Heart left ventricle (tissue), 16 donors: ENCODE data around the gene ZACN. TPM values are rescaled to one million over a fixed set of nuclear protein-coding genes. Genes with fewer than 3 reads are reported as not detected.

Experiments
- ATAC-seq, 4 donors: fragments of 200-7000 bp; cut with Tn5 transposase; one replicate each; pipeline ENCODE4 v1.9.1; 2020 to 2022; ENCODE audit warnings: moderate library complexity in 4 of 4, mild to moderate bottlenecking in 3 of 4, moderate number of reproducible peaks in 1 of 4
- DNase-seq, 5 donors: peaks; one replicate each; pipeline ENCODE4 v3.0.0-alpha.2; 2020
- H3K27ac ChIP-seq, 12 donors: fragments of 200-600 bp; sonication (generic) in 4 of 12; one replicate each; pipeline versions ENCODE4 v1.5.0 to v1.8.0; 2016 to 2022; ENCODE audit warnings: mild to moderate bottlenecking in 2 of 12
- H3K27me3 ChIP-seq, 9 donors: fragments of 200-600 bp; sonication (generic) in 2 of 9; one replicate each; pipeline versions ENCODE4 v1.5.1 to v1.8.0; 2016 to 2022; ENCODE audit warnings: mild to moderate bottlenecking in 3 of 9
- H3K36me3 ChIP-seq, 9 donors: fragments of 200-600 bp; sonication (generic) in 2 of 9; one replicate each; pipeline versions ENCODE4 v1.5.0 to v1.8.0; 2018 to 2022; ENCODE audit warnings: mild to moderate bottlenecking in 2 of 9
- H3K4me1 ChIP-seq, 12 donors: fragments of 200-600 bp; sonication (generic) in 4 of 12; one replicate each; pipeline versions ENCODE4 v1.5.0 to v1.8.0; 2016 to 2022; ENCODE audit warnings: mild to moderate bottlenecking in 3 of 12
- H3K4me3 ChIP-seq, 12 donors: fragments of 200-600 bp; sonication (generic) in 4 of 12; one replicate each; pipeline versions ENCODE4 v1.5.0 to v1.8.0; 2017 to 2022; ENCODE audit warnings: mild to moderate bottlenecking in 9 of 12, moderate library complexity in 4 of 12
- H3K9me3 ChIP-seq, 12 donors: fragments of 200-600 bp; sonication (generic) in 4 of 12; one replicate each; pipeline versions ENCODE4 v1.5.0 to v1.8.0; 2016 to 2022; ENCODE audit warnings: mild to moderate bottlenecking in 1 of 12
- POLR2A ChIP-seq, 2 donors: fragments of 450-650 bp; IDR thresholded peaks; one replicate each; pipeline ENCODE4 v1.6.1; 2017; ENCODE audit warnings: antibody characterized with exemption in 2 of 2, mild to moderate bottlenecking in 2 of 2, moderate library complexity in 2 of 2
- WGBS, 4 donors: extraction: QIAGEN DNeasy Blood & Tissue Kit in 2 of 4; methylation state at CpG; one replicate each; pipeline versions ENCODE4 v1.1.5 to v1.1.7; 2013 to 2018; 5-methylcytosine and 5-hydroxymethylcytosine counted together
- intact Hi-C, 10 donors: fragments of 100-400 bp; cut with DNase I; formaldehyde crosslinking; loops; one replicate each; pipeline versions ENCODE4 v1.11.1 to v1.14.2; 2022
- polyA plus RNA-seq, 2 donors: library from polyadenylated mRNA; stranded (reverse); fragments of 200-250 nt; gene quantifications; one replicate each; pipeline ENCODE4 v1.2.3, GENCODE V29; 2013
- total RNA-seq, 9 donors: library from RNA; depleted of rRNA in 2 of 9; stranded (reverse); fragments of >200 nt in 2 of 9; fragmentation: NEBNext Ultra II Directional in 3 of 9; extraction: Animal tissue kit (Norgen Biotek cat#: 25700) in 3 of 9; gene quantifications; one replicate each; pipeline versions ENCODE4 v1.1.0 to v1.2.4, GENCODE V29; 2016 to 2023
- TF ChIP-seq, protein P1 (sequence below), 12 donors: fragments of 200-600 bp; sonication (generic) in 4 of 12; IDR thresholded peaks; one replicate each; pipeline versions ENCODE4 v1.5.0 to v1.8.0; 2018 to 2022; ENCODE audit warnings: antibody characterized with exemption in 12 of 12, mild to moderate bottlenecking in 5 of 12
- donor health status: ischemic (EF 13 %, LVEDD 7.1; RV severe dilation, severe dysfunction).
- donor health status: healthy with polysubstance abuse.
- donor health status: DM: no; HTN: yes; CAD: no.
- donor health status: DM: no; HTN: no; CAD: no.
- donor health status: ischemic (EF 25% LVEDD 6.9; RV normal size, moderate dysfunction).
- donor health status: ischemic (EF 25% LVEDD 5.7; RV mildly dilated, moderate dysfunction).
- donor health status: healthy.
- donor health status: DM: yes; HTN: yes; CAD: no.
- donor health status: ischemic (EF 35%, LVEDD 5.7; RV mildly dilated, moderate dysfunction).
- donor health status: nonischemic (EF 11% LVEDD 7.7; RV severe dilation, severe dysfunction).
- donor health status: DM: yes; HTN: yes; CAD: no.
- donor health status: PGD.
- donor health status: ischemic (EF 29% LVEDD 5.4; RV normal size, mild dysfunction).
- donor health status: nonischemic (EF 23%, LVEDD 6.1; RV moderate dilation, normal function).

ZACN gene
- total and polyA plus RNA-seq, 11 donors: 0.13 to 1.5 (median 0.51) TPM; not detected in 8

DNA sequence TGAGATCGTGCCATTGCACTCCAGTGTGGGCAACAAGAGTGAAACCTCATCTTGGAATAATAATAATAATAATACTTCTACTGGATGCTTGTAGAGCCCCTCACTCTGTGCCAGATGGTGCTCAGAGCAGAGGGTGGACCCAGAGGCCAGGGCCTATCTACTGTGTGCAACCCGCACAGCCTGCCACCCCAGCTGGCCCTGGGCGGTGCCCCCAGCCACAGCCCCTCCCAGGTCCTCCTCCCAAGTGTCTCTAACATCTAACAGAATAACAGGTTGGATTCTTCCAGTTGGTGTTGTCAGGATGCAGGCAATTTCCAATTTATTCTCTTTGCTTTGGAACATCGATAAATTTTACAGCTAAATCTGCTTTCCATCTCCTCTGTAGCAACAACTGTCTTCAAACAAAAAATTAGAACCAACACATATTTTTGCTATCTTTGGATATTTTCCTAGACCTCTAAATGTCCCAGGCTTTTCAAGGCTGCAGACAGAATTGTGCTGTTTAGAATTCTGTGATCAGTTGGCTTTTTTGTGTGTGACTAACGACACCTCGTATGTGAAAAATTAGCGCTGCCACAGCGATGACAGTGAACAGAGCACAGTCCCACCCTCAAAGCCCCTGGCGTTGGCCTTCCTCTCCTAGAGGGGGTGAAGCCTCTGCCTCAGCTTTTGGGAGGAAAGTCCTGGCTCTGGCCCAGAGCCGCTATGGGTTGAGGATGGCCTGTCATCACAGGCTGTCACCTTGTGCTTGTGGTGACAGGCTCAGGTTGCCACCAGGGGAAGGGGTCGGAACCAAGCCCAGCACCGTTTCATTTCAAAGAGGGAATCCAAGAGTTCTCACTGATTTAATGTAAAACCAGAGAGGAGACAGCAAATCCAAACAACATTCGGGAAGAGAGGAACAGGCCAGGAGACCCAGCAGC, 44.3 kb upstream of the ZACN start:
- no peak for DNase-seq
- peaks cover 0 to 25% (median 17%) of the 10 kb centered on the region in 9 donors for H3K36me3 ChIP-seq
- H3K4me1 ChIP-seq: peaks cover 0 to 10% (median under 1%) of the 10 kb centered on the region in 12 donors
- H3K9me3 ChIP-seq: no peaks in the 10 kb centered on the region
- intact Hi-C loops: no loop called here
- WGBS, 4 donors: 82 to 86% (median 85%) methylated on average over 13 of the region's 13 CpGs
- no peak for TF ChIP-seq POLR2A (IDR thresholded peaks at IDR 0.05)
- TF ChIP-seq, protein P1, sequence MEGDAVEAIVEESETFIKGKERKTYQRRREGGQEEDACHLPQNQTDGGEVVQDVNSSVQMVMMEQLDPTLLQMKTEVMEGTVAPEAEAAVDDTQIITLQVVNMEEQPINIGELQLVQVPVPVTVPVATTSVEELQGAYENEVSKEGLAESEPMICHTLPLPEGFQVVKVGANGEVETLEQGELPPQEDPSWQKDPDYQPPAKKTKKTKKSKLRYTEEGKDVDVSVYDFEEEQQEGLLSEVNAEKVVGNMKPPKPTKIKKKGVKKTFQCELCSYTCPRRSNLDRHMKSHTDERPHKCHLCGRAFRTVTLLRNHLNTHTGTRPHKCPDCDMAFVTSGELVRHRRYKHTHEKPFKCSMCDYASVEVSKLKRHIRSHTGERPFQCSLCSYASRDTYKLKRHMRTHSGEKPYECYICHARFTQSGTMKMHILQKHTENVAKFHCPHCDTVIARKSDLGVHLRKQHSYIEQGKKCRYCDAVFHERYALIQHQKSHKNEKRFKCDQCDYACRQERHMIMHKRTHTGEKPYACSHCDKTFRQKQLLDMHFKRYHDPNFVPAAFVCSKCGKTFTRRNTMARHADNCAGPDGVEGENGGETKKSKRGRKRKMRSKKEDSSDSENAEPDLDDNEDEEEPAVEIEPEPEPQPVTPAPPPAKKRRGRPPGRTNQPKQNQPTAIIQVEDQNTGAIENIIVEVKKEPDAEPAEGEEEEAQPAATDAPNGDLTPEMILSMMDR (IDR thresholded peaks at IDR 0.05): no peak
- H3K27ac ChIP-seq: peak overlapping the region in 1 of 12 donors; percentile 84
- no peaks in the 10 kb centered on the region for H3K27me3 ChIP-seq
- no peak for ATAC-seq
- no peak overlapping the region for H3K4me3 ChIP-seq

GRCh38 chr17:76036497-76037261, 42.3 kb upstream of the ZACN start:
- intact Hi-C loops: no loop called here
- WGBS, 4 donors: 51 to 65% (median 58%) methylated on average over 21 to 22 of the region's 22 CpGs
- Histone ChIP-seq H3K36me3 (peaks cover 4 to 45% (median 37%) of the 10 kb centered on the region in 9 donors), H3K27ac (peak overlapping the region in 1 of 12 donors; percentile 84), H3K9me3 (no peaks in the 10 kb centered on the region), H3K27me3 (no peaks in the 10 kb centered on the region), H3K4me1 (peaks cover 0 to 7% (median 0%) of the 10 kb centered on the region in 12 donors), H3K4me3 (no peak overlapping the region)
- DNase-seq (no peak), ATAC-seq (peak in 2 of 4 donors; percentile 15 to 47)
- TF ChIP-seq, protein P1 (IDR thresholded peaks at IDR 0.05): no peak
- TF ChIP-seq POLR2A (IDR thresholded peaks at IDR 0.05): no peak

DNA sequence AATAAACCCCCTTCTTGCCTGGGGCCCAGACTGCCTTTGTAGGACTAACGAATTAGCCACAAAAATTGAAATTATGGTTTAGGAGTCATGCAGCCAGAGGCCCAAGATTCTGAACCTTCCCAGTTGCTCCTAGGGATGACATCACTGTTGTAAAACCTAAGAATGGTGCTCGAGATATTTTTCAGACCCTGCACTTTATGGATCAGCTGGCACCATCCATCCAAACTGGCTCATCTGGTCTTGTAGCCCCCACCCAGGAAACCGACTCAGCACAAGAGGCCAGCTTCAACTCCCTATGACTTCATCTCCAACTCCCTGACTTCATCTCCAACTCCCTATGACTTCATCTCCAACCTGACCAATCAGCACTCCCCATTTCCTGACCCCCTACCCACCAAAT, 40.9 kb upstream of the ZACN start:
- H3K4me3 ChIP-seq: no peak overlapping the region
- no peaks in the 10 kb centered on the region for H3K27me3 ChIP-seq
- ATAC-seq (no peak), DNase-seq (no peak)
- peaks cover 4 to 58% (median 51%) of the 10 kb centered on the region in 9 donors for H3K36me3 ChIP-seq
- TF ChIP-seq, protein P1 (IDR thresholded peaks at IDR 0.05): no peak
- no peak for TF ChIP-seq POLR2A (IDR thresholded peaks at IDR 0.05)
- peak overlapping the region in 1 of 12 donors; percentile 84 for H3K27ac ChIP-seq
- no peaks in the 10 kb centered on the region for H3K9me3 ChIP-seq
- 83 to 90% (median 85%) methylated on average over 3 of the region's 3 CpGs for WGBS, 4 donors
- intact Hi-C loops: no loop called here
- H3K4me1 ChIP-seq: peaks cover 0 to 7% (median 0%) of the 10 kb centered on the region in 12 donors

DNA sequence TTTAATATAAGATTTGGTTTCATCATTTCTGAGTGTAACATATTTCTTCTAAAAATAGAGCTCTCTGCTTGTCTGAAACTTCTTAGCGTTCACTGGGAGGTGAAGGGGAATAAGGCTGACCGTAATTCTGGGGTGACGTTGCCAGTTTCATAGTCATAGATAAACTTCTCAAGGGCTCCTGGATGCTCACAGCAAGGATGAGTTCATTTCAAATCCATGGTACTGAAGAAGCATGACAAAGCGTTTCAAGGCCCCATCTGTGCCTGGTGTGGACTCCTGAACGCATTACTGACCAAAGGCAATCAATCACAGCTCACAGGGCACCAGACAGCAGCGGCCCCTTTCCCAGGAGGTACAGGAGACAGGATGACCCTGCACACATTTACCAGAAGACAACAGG, 39.9 kb upstream of the ZACN start:
- no peak for TF ChIP-seq POLR2A (IDR thresholded peaks at IDR 0.05)
- TF ChIP-seq, protein P1 (IDR thresholded peaks at IDR 0.05): no peak
- DNase-seq: no peak
- Histone ChIP-seq H3K4me1 (peaks cover 0 to 7% (median 0%) of the 10 kb centered on the region in 12 donors), H3K27me3 (no peaks in the 10 kb centered on the region), H3K4me3 (no peak overlapping the region), H3K9me3 (no peaks in the 10 kb centered on the region), H3K36me3 (peaks cover 9 to 69% (median 61%) of the 10 kb centered on the region in 9 donors), H3K27ac (peak overlapping the region in 1 of 12 donors; percentile 84)
- no peak for ATAC-seq
- intact Hi-C loops: no loop called here
- WGBS, 4 donors: 74 to 80% (median 75%) methylated on average over 6 of the region's 6 CpGs
